ENCODE measurements around the gene MYO18A.

DNA sequence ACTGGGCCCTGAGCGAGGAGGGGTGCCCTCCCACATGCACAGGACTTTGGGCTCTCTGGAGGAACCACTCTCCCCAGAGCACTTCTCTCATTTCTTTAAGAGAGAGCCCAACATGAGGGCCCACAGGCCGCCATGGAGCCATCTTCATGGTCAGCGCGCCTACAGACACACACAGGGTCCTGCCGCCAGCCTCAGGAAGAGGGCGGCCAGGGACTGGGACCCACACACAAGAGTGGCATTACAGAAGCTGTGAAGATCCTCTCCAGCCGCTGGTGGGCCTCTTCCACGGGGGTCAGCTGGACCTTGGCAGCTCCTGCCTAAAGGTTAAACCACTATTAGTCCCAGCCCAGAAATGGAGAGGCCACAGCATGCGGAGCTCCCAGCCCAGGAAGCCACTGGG is 54.5 kb downstream of the MYO18A start:
- no peak for TF ChIP-seq GATA2 (IDR thresholded peaks at IDR 0.05; ENCODE audit: low read depth, low read length)
- TF ChIP-seq GATA3 (IDR thresholded peaks at IDR 0.05; ENCODE audit: low read depth, low read length): no peak

Measured in SH-SY5Y (cell line).